G401 (cell line): Measurements from ENCODE around the gene DOC2A. TPM values are rescaled to one million over a fixed set of nuclear protein-coding genes. Genes with fewer than 3 reads are reported as not detected.
"Not testable (repeated sequence)": the region's sequence is repeated elsewhere in the genome, so short reads cannot be mapped to it uniquely, and the experiment has no call there.

ENCODE experiments used
- DNase-seq: peaks from one replicate; pipeline ENCODE4 v3.0.0-alpha.2; 2015; ENCODE audit warnings: low spot score
- in situ Hi-C: cut with HindIII; loops from 2 replicates; pipeline ENCODE4 v1.10.0; 2016; ENCODE audit warnings: low sequenced_read_pairs, mixed read lengths
- total RNA-seq: library from RNA; depleted of rRNA; stranded (reverse); fragments of >200 nt; shearing (Covaris generic); gene quantifications from 2 replicates; pipeline ENCODE4 v1.2.3, GENCODE V29; 2014

DOC2A gene
- total RNA-seq, 1 experiment from 2014 or later, result not detected

DNA sequence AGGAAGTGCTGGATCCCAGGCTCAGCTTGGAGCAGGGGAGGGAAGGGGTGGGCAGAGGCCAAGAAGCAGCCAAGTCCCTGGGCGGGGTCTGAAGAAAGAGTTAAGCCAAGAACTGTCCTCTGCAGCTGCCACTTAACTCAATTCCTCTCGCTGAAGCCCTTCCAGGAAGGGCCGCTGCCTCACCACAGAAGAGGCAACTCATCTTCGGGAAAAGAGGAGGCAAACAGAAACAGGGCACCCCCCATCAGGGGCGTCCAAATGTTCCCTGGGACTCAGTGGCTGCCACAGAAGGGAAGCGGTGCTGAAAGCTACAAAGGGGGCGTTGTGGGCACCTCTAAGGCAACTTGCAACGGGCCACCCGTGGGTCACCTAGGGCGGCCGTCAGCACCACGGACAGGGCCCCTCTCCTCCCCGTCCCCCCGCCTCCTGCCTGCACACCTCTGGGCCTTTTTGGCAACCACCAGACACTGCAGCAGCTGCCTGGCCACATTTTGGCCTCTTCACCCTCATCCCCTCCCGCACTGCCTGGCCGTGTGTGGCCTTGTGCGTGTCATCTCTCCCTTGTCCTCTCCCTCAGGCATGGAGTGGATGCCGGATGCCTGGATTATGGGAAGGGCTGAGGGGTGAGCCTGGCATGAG is 17.7 kb upstream of the DOC2A start:
- DNase-seq, result peak; percentile 17
- in situ Hi-C loops, result no loop called here

DNA sequence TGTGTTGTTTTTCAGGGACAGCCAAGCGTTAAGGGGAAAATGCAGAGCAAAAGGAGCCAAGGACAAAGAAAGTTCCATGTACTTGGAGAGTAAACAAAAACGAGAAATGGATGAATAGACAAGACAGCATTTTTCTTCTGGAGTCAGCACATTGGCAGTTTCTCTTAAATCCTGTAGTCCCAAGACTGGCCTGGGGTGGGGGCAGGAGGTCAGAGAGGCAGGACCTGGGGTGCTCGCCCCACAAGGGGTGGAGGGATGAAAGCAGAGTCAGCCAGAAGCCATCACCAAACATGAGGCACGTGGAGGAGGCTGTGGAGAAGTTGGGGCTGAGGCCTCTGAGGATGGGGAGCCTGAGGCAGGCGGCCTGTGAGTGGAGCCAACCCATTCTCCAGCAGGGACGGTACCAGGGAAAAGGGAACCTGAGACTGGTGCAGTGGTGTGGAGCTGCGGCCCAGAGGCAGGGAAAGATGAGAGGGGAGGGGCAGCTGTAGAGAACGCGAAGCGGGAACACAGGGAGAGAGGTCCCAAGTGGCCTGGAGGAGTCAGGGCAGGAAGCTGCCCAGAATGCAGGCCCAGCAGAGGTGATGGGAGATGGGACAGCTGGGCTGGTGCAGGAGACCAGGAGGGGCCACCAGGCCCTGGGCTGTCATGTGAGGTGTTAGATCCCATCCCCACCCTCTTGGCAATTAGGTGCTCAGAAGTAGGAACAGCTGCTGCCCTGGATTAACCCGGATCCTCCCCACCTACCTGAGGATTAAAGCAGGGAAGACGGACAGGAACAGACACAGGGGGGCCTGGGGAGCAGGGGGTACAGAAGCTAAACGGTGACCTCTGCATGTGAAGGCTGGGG is 17.0 kb upstream of the DOC2A start:
- in situ Hi-C loops, result no loop called here
- no peak for DNase-seq

DNA sequence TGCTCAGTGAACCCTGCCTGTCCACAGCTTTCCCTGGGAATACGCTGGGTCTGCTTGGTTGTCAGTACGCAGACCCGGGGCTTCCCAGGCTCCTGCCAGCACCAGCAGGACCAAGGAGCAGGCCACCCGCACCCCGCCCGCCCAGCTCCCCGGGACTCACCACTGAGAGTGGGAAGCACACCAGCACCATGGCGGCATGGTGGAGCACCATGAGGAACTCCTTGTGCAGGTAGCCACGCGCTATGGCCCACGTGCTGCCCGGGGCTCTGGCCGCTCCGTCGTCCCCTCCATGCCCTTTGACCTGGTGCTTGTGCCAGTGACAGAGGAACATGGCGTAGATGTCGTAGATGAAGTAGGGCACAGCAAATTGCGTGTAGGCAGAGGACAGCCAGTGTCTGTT is 15.6 kb upstream of the DOC2A start:
- in situ Hi-C loops, result no loop called here
- DNase-seq, result no peak

DNA sequence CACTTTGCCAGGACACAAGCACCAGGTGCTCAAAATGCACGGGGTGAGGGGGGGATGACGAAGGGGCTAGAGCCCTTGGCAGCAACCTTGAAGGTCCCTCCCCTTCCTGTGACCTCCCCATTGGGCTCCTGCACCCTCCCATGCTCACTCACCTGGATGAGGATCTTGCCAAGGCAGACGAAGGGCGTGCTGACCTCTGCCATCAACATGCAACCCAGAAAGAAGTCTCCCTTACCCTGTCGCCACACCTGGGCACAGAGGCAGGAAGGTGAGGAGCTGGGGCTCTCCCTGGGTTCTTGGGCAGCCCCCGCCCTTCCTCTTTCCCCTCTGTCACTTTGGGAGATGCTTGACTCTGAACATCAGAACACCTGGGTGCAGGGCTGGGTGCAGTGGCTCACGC is 14.7 kb upstream of the DOC2A start:
- in situ Hi-C loops, result no loop called here

DNA sequence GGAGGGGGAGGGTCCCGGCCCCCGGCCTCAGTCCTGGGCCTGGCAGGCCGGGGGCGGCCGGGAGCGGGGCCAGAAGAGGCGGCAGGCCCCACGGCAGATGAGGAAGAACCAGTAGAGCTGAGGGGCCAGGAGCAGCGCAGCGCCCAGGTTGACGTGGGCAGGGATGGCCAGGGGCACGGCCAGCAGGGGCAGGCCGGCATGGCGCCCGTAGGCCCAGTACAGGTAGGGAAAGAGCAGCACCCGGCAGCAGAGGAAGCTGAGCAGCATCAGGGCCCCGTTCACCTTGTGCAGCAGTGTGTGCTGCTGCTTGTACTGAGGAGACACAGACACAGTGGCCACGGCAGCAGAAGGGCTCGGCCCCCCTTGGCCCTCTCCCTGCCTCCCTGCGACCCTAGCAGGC is 14.3 kb upstream of the DOC2A start:
- in situ Hi-C loops, result no loop called here
- no peak for DNase-seq

More for the DNA sequence above, 14.7 kb upstream of the DOC2A start:
- no peak for DNase-seq

DNA sequence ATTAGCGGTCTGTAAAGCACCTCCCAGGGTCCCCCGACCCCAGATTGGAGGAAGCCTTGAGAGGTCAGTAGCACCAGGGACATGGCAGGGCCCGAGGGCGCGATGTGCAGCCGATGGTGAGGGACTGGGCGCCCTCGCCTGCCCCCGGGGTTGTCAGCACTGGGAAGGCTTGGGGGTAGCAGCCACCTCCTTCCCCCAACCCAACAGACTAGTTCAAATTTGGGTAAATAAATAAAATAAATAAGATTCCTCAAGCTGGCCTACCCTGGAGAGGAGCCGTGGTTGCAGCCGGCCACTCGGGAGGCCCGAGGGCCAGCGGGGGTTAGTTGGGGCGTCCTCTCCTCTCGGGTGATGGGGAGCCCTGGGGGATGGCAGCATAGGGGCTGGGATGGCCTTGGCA is 13.6 kb upstream of the DOC2A start:
- in situ Hi-C loops, result no loop called here
- no peak for DNase-seq

DNA sequence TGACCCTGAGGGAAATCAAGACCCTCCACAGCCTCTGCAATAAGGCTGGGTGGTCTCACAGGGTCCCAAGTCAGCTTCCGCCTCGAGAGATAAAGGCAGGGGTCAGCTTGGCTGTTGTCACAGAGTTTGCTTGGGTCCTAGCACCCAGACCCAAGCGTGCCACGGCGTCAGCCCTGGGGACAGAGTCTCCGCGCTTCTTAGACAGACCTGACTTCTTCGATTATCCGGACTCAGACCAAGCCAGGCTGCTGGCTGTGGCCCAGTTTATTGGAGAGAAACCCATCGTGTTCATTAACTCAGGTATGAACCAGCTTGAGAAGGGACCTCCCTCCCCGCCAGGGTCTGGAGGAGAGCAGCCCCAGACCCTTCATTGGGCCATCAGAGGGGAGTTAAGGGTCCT is 12.8 kb upstream of the DOC2A start:
- in situ Hi-C loops, result no loop called here
- DNase-seq, result no peak

DNA sequence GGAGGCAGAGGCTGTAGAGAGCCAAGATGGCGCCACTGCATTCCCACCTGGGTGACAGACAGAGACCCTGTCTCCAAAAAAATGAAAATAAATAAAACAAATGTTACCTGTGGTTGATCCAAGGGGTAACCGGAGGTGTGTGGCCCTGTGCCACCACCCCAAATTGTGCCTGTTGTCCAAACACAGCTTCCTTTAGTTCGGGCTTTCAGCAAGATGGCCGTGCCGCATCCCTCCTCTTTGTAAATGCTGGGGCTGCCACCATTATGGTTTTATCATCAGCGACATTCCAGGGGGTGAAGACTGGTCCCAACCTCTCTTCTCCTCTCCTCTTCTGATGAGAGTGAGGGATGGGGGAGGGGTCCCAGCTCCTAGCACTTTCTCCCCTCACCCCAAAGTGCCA is 12.1 kb upstream of the DOC2A start, which contains the start of gene C16orf92:
TSS of gene C16orf92 (plus strand) at position 312 of the 400 bp plus-strand sequence. CDS start 143 bp downstream, outside the sequence.
- no peak for DNase-seq
- in situ Hi-C loops, result no loop called here

DNA sequence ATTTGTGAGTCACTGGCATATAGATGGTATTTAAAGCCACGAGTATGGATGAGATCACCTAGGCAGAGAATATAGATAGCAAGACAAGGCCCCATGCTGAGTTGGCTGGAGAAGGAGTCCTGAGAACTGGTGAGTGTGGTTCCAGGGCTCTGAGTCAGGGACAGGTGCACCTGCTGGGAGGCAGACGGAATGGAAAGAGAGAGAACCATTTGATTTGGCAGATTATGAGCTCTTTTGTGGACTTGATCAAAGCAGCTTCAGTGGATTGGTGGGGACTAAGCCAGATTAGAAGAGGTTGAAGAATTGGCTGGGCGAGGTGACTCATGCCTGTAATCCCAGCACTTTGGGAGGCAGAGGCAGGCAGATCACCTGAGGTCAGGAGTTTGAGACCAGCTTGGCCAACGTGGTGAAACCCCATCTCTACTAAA is 7.9 kb upstream of the DOC2A start:
- in situ Hi-C loops, result no loop called here
- peak; percentile 30 for DNase-seq

DNA sequence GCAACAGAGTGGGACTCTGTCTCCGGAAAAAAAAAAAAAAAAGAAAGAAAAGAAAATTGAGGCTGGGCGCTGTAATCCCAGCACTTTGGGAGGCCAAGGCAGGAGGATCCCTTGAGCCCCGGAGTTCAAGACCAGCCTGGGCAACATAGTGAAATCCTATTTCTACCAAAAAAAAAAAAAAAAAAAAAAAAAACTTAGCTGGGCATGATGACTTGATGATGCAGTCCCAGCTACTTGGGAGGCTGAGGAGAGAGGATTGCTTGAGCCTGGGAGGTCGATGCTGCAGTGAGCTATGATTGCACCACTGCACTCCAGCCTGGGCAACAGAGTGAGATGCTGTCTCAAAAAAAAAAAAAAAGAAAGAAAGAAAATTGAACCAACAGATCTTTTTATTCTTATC is 7.1 kb upstream of the DOC2A start:
- DNase-seq, in situ Hi-C loops: not testable (repeated sequence)

DNA sequence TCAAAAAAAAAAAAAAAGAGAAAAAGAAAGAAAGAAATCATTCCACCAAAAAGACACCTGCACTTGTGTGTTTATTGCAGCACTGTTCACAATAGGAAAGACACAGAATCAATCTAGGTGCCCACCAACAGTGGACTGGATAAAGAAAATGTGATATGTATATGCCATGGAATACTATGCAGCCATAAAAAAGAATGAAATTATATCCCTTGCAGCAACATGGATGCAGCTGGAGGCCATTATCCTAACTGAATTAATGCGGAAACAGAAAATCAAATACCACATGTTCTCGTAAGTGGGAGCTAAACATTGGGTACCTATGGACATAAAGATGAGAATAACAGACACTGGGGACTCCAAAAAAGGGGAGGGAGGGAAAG is 6.4 kb upstream of the DOC2A start:
- DNase-seq, result no peak
- in situ Hi-C loops, result no loop called here

DNA sequence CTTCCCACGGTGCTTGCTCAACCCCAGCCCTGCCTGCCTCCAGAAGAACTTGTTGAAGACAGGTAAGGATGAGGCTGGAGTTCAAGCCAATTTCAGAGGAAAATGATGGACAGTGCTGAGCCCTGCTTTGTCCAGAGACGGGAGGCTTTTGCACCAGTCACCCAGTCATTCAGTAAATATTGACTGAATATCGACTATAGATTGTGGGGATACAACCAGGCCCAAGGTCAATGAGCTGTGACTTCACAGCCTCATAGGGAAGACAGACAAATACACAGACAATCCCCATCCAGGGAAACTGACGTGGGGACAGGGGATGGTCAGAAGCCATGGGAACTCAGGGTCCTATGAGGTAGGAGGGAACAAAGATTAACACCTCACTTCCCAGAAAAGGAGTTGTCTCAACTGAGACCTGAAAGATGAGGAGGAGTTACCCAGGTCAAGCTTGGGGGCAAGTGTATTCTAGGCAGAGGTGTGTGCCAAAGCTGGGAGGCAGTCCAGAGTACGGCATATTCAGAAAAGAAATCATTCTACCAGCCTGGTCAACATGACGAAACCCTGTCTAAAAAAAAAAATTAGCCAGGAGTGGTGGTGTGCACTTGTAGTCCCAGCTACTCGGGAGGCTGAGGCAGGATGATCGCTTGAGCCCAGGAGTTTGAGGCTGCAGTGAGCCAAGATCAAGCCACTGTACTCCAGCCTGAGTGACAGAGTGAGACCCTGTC is 5.9 kb upstream of the DOC2A start:
- in situ Hi-C loops, result no loop called here
- DNase-seq, result no peak

DNA sequence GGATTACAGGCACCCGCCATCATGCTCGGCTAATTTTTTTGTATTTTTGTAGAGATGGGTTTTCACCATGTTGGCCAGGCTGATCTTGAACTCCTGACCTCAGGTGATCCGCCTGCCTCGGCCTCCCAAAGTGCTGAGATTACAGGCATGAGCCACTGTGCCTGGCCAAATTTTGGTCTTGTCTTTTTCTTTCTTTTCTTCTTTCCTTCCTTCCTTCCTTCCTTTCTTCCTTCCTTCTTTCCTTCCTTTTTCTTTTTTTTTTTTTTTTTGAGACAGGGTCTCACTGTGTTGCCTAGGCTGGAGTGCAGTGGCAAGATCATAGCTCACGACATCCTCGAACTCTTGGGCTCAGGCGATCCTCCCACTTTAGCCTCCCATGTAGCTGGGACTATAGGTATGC is 4.6 kb upstream of the DOC2A start:
- in situ Hi-C loops, DNase-seq: not testable (repeated sequence)

DNA sequence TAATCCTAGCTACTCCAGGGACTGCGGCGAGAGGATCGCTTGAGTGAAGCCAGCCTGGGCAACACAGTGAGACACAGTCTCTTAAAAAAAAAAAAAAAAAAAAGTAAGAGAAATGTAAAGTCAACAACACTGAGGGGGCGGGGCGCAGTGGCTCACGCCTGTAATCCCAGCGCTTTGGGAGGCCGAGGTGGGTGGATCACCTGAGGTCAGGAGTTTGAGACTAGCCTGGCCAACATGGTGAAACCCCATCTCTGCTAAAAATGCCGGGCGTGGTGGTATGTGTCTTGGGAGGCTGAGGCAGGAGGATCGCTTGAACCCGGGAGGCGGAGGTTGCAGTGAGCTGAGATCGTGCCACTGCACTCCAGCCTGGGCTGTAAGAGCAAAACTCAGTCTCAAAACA is 1.8 kb upstream of the DOC2A start:
- in situ Hi-C loops, DNase-seq: not testable (repeated sequence)

DNA sequence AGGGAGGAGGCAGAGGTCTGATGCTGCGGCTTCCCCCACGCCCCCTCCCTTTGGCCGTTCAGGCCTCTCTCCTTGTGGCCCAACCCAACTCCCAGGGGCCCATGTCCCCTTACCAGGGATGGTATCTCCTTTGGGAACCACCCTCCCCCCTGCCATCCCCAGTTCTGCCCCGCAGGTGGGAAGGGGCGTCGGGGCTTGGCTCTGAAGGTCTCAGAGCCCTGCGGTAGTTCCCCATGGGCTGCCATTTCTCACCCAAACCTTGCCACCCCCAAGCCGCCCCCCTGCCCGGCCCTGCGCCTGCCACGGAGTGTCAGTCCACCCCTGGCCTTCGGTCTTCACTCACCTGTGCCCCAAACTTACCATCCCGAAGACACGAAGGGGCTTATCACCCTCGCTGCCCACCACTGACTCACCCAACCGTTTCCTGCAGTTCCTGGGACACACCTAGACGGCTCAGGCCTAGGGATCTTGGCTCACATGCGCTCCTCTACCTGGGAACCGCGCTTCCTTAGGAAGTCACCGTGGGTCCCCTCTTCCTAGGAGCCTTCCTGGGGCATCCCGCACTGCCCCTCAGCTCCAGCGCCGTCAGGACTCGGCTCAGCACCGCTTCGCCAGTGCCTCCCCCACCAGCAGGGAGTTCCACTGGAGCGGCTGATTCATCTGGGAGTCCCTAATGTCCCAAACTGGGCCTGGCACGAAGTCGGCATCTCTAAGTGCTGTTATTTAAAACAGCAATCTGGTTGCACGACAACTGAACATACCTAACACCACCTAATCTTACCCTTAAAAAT is 1.1 kb upstream of the DOC2A start:
- no peak for DNase-seq
- in situ Hi-C loops, result no loop called here

DNA sequence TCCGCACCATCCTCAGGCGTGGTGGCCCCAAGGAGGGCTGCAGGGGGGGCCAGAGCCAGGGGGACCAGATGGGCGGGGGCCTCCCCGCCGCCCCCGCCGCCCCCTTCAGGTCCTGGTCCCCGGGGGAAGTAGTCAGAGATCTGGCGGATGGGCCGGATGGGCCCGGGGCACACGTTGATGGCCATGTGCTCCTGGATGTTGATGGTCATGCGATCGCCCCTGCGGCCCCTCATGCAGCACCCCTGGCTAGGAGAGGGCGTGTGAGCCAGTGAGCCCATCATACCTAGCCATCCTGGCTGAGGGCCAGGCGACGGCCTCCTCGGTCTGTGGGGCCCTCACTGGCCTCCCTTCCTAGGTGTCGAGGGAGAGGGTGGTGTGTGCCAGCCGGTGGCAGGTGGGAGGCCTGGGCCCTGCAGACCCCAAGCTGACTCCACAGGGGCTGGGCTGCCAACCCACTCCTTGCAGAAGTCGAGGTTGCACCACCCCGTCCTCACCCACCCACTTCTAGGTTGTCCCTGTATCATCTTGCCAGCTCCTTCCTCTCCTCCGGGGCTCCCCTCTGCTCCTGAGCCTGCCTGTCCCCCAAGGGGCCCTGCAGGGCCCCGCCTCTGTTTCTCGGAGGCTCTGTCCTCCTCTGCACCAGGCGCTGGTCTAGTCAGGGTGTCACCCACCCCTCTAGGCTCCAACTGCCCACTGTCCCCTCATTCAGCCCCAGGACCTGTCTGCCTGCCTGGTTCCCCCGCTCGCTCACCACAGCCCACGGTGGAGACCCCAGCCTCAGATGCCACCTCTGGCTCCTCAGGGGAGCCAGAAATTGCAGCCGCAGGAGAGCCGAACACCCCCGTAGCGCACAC is 610 bp downstream of the DOC2A start:
- DNase-seq, result peak; percentile 29
- in situ Hi-C loops, result no loop called here

DNA sequence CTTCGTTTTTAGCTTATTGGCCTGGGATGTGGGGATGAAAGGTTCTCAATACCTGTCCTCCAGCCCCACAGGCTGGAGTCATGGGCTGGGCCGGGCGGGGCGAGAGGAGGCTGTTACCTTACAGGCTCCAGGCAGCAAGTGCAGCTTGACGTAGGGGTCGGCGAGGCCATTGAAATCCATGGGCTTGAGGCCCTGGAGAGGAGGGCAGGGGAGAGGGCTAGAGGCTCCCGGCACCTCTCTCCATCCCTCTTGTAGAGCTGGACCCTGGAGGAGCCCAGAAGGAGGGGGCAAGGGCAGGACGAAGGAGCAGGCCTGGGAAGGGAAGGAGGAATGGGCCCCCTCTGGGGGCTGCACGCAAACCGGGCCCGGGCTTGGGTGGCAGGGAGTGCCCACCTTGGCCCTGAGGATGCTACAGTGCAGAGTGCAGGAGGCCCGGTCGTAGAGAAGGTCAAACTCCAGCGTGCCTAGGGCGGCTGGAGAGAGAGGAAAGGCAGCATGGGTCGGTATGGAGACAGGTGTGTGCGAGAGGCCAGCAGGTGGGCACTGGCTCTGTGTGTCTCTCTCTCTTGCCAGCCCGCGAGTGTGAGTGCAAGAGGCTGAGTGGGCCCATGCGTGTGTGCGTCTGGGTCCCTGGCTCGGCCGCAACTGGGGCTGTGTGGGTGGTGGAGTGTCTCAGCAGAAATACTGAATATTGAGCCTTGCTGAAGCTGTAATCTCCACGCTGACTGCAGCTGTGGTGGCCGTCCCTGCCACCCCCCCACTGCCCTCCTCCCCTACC is 1.6 kb downstream of the DOC2A start:
- in situ Hi-C loops, result no loop called here

More for the DNA sequence above, 1.6 kb downstream of the DOC2A start:
- DNase-seq, result peak; percentile 41
